Measurements from ENCODE around the gene PPM1H. TPM values are rescaled to one million over a fixed set of nuclear protein-coding genes. Genes with fewer than 3 reads are reported as not detected.

PPM1H gene
- total and polyA plus RNA-seq, 2 of the 8 experiments (the other 6 are each of a cell fraction or from before 2014, with no cell fraction given) = 16.4 to 36.1 TPM

- Histone ChIP-seq H3K9ac (replicated peaks in 1 of 4; ENCODE audit: extremely low read depth in 1 of 4, low read depth in 3 of 4, low read length in 3 of 4) (no peak overlapping the region), H4K20me1 (replicated peaks in 1 of 2; ENCODE audit: control insufficient read depth in 1 of 2, insufficient read depth in 2 of 2, low read length in 2 of 2) (no peaks in the 10 kb centered on the region), H4K8ac (ENCODE audit: extremely low read depth, insufficient read depth, low read length) (no peak overlapping the region), H3K27ac (ENCODE audit: low read depth, low read length) (no peak overlapping the region), H2BK12ac (ENCODE audit: low read depth, low read length) (no peak overlapping the region), H3K18ac (ENCODE audit: extremely low read depth, low read length) (no peak overlapping the region), H3K14ac (ENCODE audit: insufficient read length) (no peak overlapping the region), H3K4me1 (replicated peaks in 1 of 4; ENCODE audit: control insufficient read depth in 3 of 4, insufficient read depth in 4 of 4, low read length in 3 of 4) (peaks cover 0 to 9% (median 0%) of the 10 kb centered on the region in 4 experiments; a peak in 2 of 7 replicates), H3K79me1 (ENCODE audit: low read depth, low read length) (no peaks in the 10 kb centered on the region), H3K23me2 (ENCODE audit: low read depth, low read length) (no peaks in the 10 kb centered on the region), H2BK5ac (ENCODE audit: low read depth, low read length) (no peak overlapping the region), H2BK120ac (replicated peaks; ENCODE audit: low read depth, low read length) (no peak overlapping the region), H2BK15ac (ENCODE audit: low read length) (no peak overlapping the region), H3K9me3 (ENCODE audit: insufficient read depth in 2 of 2, low read depth in 1 of 2, low read length in 1 of 2) (no peaks in the 10 kb centered on the region), H3K27me3 (replicated peaks in 1 of 4; ENCODE audit: control insufficient read depth in 3 of 4, extremely low read depth in 1 of 4, insufficient read depth in 3 of 4, low read length in 3 of 4) (no peaks in the 10 kb centered on the region), H2AK5ac (ENCODE audit: low read depth, low read length) (no peak overlapping the region), H3K4me2 (ENCODE audit: insufficient read depth in 1 of 2, low read depth in 2 of 2, low read length in 2 of 2) (no peak overlapping the region), H4K5ac (ENCODE audit: insufficient read length, low read depth, low read length) (no peak overlapping the region), H3K4me3 (ENCODE audit: extremely low read depth in 1 of 4, insufficient read depth in 2 of 4, low read depth in 3 of 4, low read length in 4 of 4) (no peak overlapping the region), H2BK20ac (ENCODE audit: low read length) (no peak overlapping the region), H2AFZ (ENCODE audit: low read length) (no peak overlapping the region), H3K56ac (replicated peaks; ENCODE audit: insufficient read length, low read depth, low read length) (no peak overlapping the region), H4K91ac (replicated peaks; ENCODE audit: insufficient read length, low read length) (no peak overlapping the region), H3K79me2 (ENCODE audit: control insufficient read depth in 1 of 2, insufficient read depth in 2 of 2, low read length in 2 of 2) (peaks cover 0 to 3% of the 10 kb centered on the region in 2 experiments; a peak in 1 of 4 replicates), H3K36me3 (ENCODE audit: control insufficient read depth in 2 of 4, insufficient read depth in 4 of 4, low read length in 3 of 4) (no peaks in the 10 kb centered on the region), H3K23ac (ENCODE audit: insufficient read length) (no peak overlapping the region), H3K4ac (replicated peaks; ENCODE audit: insufficient read length, low read depth, low read length) (no peak overlapping the region)
- FAIRE-seq (no peak), DNase-seq (ENCODE audit: low read depth in 1 of 2, low spot score in 2 of 2) (no peak)
- 58% methylated on average over 1 of the region's 1 CpG; no CpG with 5 or more reads in 1 of the 2 experiments for WGBS, 2 experiments (ENCODE audit: extremely low coverage in 1 of 2, insufficient coverage in 1 of 2, insufficient read length in 1 of 2, insufficient replicate concordance in 2 of 2, low coverage in 1 of 2, low lambda C conversion rate in 2 of 2, missing lambda C conversion rate in 1 of 2)
- ChIA-PET POLR2A (ENCODE audit: partially characterized antibody) (interaction anchor here (1.0 to 6.1 kb wide), 3 partner anchors 10 to 208 kb away, joined by 4 to 27 read pairs (median 5); no protein-coding TSS in a partner anchor), CTCF (ENCODE audit: partially characterized antibody) (interaction anchor here (0.7 to 11.9 kb wide), 48 partner anchors 10 to 660 kb away, joined by 3 to 173 read pairs (median 4); no protein-coding TSS in a partner anchor)
- TF ChIP-seq USF2 (IDR thresholded peaks at IDR 0.05; ENCODE audit: low read length) (no peak), RNF2 (IDR thresholded peaks at IDR 0.05; ENCODE audit: borderline replicate concordance, low read depth, low read length, missing control alignments, poor library complexity, severe bottlenecking) (no peak), GTF2F1 (IDR thresholded peaks at IDR 0.05; ENCODE audit: borderline replicate concordance, low read depth, low read length) (no peak), EGR1 (IDR thresholded peaks at IDR 0.05; ENCODE audit: borderline replicate concordance, low read depth, low read length) (no peak), KDM1A (IDR thresholded peaks at IDR 0.05; ENCODE audit: borderline replicate concordance, low read length) (no peak), NANOG (IDR thresholded peaks at IDR 0.05; ENCODE audit: insufficient read depth, low read depth, low read length, poor library complexity, severe bottlenecking) (no peak), RFX5 (IDR thresholded peaks at IDR 0.05; ENCODE audit: borderline replicate concordance, low read depth, low read length) (no peak), TBP (IDR thresholded peaks at IDR 0.05; ENCODE audit: low read depth, low read length) (no peak), CTCF (IDR thresholded peaks at IDR 0.05; ENCODE audit: control extremely low read depth in 1 of 3, insufficient read depth in 1 of 3, low read depth in 1 of 3, low read length in 3 of 3) (no peak), TCF12 (IDR thresholded peaks at IDR 0.05; ENCODE audit: low read depth, low read length) (no peak)
These were observed 140.7 kb downstream of the PPM1H start for GRCh38 chr12:62794218-62794583.
